GM21447 (cell line): ENCODE measurements around the gene MRPS15.
"Not testable (repeated sequence)": the region's sequence is repeated elsewhere in the genome, so short reads cannot be mapped to it uniquely, and the experiment has no call there.

Source experiments
- ATAC-seq: cut with Tn5 transposase; IDR thresholded peaks from one replicate; pipeline ENCODE4 v1.9.1; 2021; ENCODE audit not compliant: unreplicated experiment

MRPS15 gene

GRCh38 chr1:36486093-36486438 is 21.9 kb upstream of the MRPS15 start:
- ATAC-seq, result no peak

GRCh38 chr1:36484099-36484498 is 19.9 kb upstream of the MRPS15 start:
- no peak for ATAC-seq

GRCh38 chr1:36482724-36483388 is 18.7 kb upstream of the MRPS15 start, which contains the start of gene CSF3R:
CSF3R (minus strand) TSS chr1:36482913; CDS start chr1:36479496, 3,417 bp downstream.
- ATAC-seq, result no peak

- ATAC-seq, result no peak
Measured at GRCh38 chr1:36481771-36482723, 17.9 kb upstream of the MRPS15 start.

GRCh38 chr1:36481091-36481490 is 16.9 kb upstream of the MRPS15 start:
- no peak for ATAC-seq

GRCh38 chr1:36480161-36480560 is 16.0 kb upstream of the MRPS15 start:
- no peak for ATAC-seq

- no peak for ATAC-seq
Measured at GRCh38 chr1:36479505-36480051, 15.4 kb upstream of the MRPS15 start.

- not testable (repeated sequence) for ATAC-seq
Measured at GRCh38 chr1:36477615-36478014, 13.4 kb upstream of the MRPS15 start.

GRCh38 chr1:36476945-36477344 is 12.8 kb upstream of the MRPS15 start:
- ATAC-seq, result no peak

- no peak for ATAC-seq
Measured at GRCh38 chr1:36475910-36476604, 11.9 kb upstream of the MRPS15 start.

- ATAC-seq, result no peak
Measured at GRCh38 chr1:36475341-36475740, 11.2 kb upstream of the MRPS15 start.

- ATAC-seq, result no peak
Measured at GRCh38 chr1:36472656-36473055, 8.5 kb upstream of the MRPS15 start.

GRCh38 chr1:36471830-36472641 is 7.9 kb upstream of the MRPS15 start:
- ATAC-seq, result no peak

- no peak for ATAC-seq
Measured at GRCh38 chr1:36469163-36469562, 5.0 kb upstream of the MRPS15 start.

GRCh38 chr1:36467700-36468455 is 3.7 kb upstream of the MRPS15 start:
- ATAC-seq, result no peak

- no peak for ATAC-seq
Measured at GRCh38 chr1:36467027-36467410, 2.8 kb upstream of the MRPS15 start.

- no peak for ATAC-seq
Measured at GRCh38 chr1:36466370-36467026, 2.3 kb upstream of the MRPS15 start.

GRCh38 chr1:36465731-36466369 is 1.7 kb upstream of the MRPS15 start:
- no peak for ATAC-seq
